DND-41 (cell line): Measurements from ENCODE around the gene CCDC178.
A peak's percentile ranks its signal among the peaks of the same experiment; 100 is the strongest.

Source experiments
- EZH2 ChIP-seq: IDR thresholded peaks from 3 replicates; pipeline ENCODE4 v1.6.1; 2012; ENCODE audit warnings: borderline replicate concordance, low read depth, mild to moderate bottlenecking, moderate library complexity, low read length, inconsistent platforms; ENCODE audit not compliant: severe bottlenecking
- TF ChIP-seq, protein P1 (sequence below): IDR thresholded peaks from 2 replicates; pipeline ENCODE4 v1.5.1; 2012; ENCODE audit warnings: borderline replicate concordance, low read length, moderate library complexity, mild to moderate bottlenecking; ENCODE audit not compliant: poor library complexity, severe bottlenecking; ENCODE audit errors: extremely low read depth

DNA sequence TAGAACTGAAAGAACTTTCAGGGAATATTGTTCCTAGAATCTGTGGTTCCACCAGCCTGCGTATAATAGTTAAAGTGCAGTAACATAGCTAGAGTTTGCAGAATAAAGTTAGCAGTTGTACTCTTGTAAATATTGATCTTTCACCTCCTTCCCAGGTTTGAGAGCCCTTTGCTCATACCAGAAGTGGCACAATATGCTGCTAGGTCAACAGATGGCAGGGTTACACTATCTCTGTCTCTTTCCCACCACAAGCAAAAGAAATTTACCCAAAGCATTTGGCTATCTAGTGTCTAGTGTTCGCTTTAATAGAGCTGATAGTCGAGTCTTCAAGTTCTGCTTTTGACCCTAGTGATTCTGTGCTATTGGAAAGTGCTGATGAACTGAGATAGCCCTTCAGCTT lies 548.7 kb downstream of the CCDC178 start:
- TF ChIP-seq, protein P1, sequence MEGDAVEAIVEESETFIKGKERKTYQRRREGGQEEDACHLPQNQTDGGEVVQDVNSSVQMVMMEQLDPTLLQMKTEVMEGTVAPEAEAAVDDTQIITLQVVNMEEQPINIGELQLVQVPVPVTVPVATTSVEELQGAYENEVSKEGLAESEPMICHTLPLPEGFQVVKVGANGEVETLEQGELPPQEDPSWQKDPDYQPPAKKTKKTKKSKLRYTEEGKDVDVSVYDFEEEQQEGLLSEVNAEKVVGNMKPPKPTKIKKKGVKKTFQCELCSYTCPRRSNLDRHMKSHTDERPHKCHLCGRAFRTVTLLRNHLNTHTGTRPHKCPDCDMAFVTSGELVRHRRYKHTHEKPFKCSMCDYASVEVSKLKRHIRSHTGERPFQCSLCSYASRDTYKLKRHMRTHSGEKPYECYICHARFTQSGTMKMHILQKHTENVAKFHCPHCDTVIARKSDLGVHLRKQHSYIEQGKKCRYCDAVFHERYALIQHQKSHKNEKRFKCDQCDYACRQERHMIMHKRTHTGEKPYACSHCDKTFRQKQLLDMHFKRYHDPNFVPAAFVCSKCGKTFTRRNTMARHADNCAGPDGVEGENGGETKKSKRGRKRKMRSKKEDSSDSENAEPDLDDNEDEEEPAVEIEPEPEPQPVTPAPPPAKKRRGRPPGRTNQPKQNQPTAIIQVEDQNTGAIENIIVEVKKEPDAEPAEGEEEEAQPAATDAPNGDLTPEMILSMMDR, result peak; percentile 62
- TF ChIP-seq EZH2, result no peak
